Bronchial epithelial cell (primary cell): ENCODE data around the gene ZFYVE16. TPM values are rescaled to one million over a fixed set of nuclear protein-coding genes. Genes with fewer than 3 reads are reported as not detected.

Experiments used
- total RNA-seq: library from RNA; depleted of rRNA; stranded (reverse); fragments of >200 nt; gene quantifications from 2 replicates; pipeline ENCODE4 v1.2.1, GENCODE V29; 2014

Gene ZFYVE16
- total RNA-seq, 1 donor from 2014 or later = 16.8 TPM

Other genes starting within 250 kb of the ZFYVE16 start
- gene SERINC5, start 152.0 kb upstream of the ZFYVE16 start, total RNA-seq = 33.4 and 48.8 TPM in 2 replicates
- not detected in 2 replicates for gene SPZ1, start 88.1 kb upstream of the ZFYVE16 start, total RNA-seq
- 0.79 and 2.0 TPM in 2 replicates for gene FAM151B, start 80.0 kb downstream of the ZFYVE16 start, total RNA-seq
- not detected in 2 replicates for gene ANKRD34B, start 162.2 kb downstream of the ZFYVE16 start, total RNA-seq
- gene MSH3, start 246.6 kb downstream of the ZFYVE16 start, total RNA-seq = 11.1 and 11.8 TPM in 2 replicates
- gene DHFR, start 246.9 kb downstream of the ZFYVE16 start, total RNA-seq = 1.8 and 2.0 TPM in 2 replicates